ENCODE measurements around the gene BABAM2. TPM values are rescaled to one million over a fixed set of nuclear protein-coding genes. Genes with fewer than 3 reads are reported as not detected.

Gene BABAM2
- total and polyA plus RNA-seq, 9 of the 15 experiments (the other 6 are each of a cell fraction or from before 2014, with no cell fraction given), result 10.9 to 37.4 (median 25.6) TPM

- TF ChIP-seq CHD7 (IDR thresholded peaks at IDR 0.05; ENCODE audit: low read depth, low read length), result no peak
- TF ChIP-seq CHD4 (IDR thresholded peaks at IDR 0.05; ENCODE audit: insufficient read depth, insufficient replicate concordance, low read depth, low read length, poor library complexity, severe bottlenecking), result no peak
- no peak for TF ChIP-seq SIRT6 (IDR thresholded peaks at IDR 0.05; ENCODE audit: low read depth, low read length)
- TF ChIP-seq NCOA1 (IDR thresholded peaks at IDR 0.05; ENCODE audit: low read depth), result no peak
- no peak for TF ChIP-seq TAF1 (IDR thresholded peaks at IDR 0.05; ENCODE audit: control insufficient read depth, extremely low read depth, insufficient read depth, low read length, severe bottlenecking)
- no peak for TF ChIP-seq HNRNPUL1 (IDR thresholded peaks at IDR 0.05; ENCODE audit: low read length)
Observed at GRCh38 chr2:28365158-28365557, 474.6 kb downstream of the BABAM2 start (continued).
